DOHH2 (cell line): Measurements from ENCODE around the gene MRPL3.

Experiments
- H3F3A ChIP-seq: fragments of 200-600 bp; sonication (generic), shearing (Covaris generic); 2 replicates; pipeline ENCODE4 v1.6.0; 2016; ENCODE audit warnings: antibody characterized with exemption, mild to moderate bottlenecking; ENCODE audit not compliant: control insufficient read depth, insufficient read depth
- H3K27ac ChIP-seq: fragments of 200-600 bp; sonication (generic); 2 replicates; pipeline ENCODE4 v1.5.1; 2014; ENCODE audit warnings: low read depth, mild to moderate bottlenecking, low read length, moderate library complexity
- H3K27me3 ChIP-seq: fragments of 200-600 bp; sonication (generic); 2 replicates; pipeline ENCODE4 v1.6.1; 2014; ENCODE audit warnings: mild to moderate bottlenecking, low read length, mixed read lengths; ENCODE audit not compliant: control insufficient read depth
- H3K36me3 ChIP-seq: fragments of 200-600 bp; sonication (generic); 2 replicates; pipeline ENCODE4 v1.6.1; 2014; ENCODE audit warnings: mild to moderate bottlenecking, low read length, moderate library complexity, mixed read lengths; ENCODE audit not compliant: control insufficient read depth
- H3K4me1 ChIP-seq: fragments of 200-600 bp; sonication (generic); 2 replicates; pipeline ENCODE4 v1.6.1; 2014; ENCODE audit warnings: mild to moderate bottlenecking, low read length, mixed read lengths; ENCODE audit not compliant: control insufficient read depth
- H3K4me2 ChIP-seq: fragments of 200-600 bp; sonication (generic); 2 replicates; pipeline ENCODE4 v1.6.0; 2014; ENCODE audit warnings: mild to moderate bottlenecking, low read length, moderate library complexity
- H3K4me3 ChIP-seq: fragments of 200-600 bp; sonication (generic); 2 replicates; pipeline ENCODE4 v1.5.1; 2014; ENCODE audit warnings: mild to moderate bottlenecking, low read length, mixed read lengths
- H3K79me2 ChIP-seq: fragments of 200-600 bp; sonication (generic); 2 replicates; pipeline ENCODE4 v1.6.1; 2014; ENCODE audit warnings: mild to moderate bottlenecking, low read length, mixed read lengths; ENCODE audit not compliant: control insufficient read depth
- H3K9me2 ChIP-seq: fragments of 200-600 bp; sonication (generic); replicated peaks from 2 replicates; pipeline ENCODE4 v1.6.1; 2014; ENCODE audit warnings: mild to moderate bottlenecking, low read length, mixed read lengths; ENCODE audit not compliant: control insufficient read depth
- H3K9me3 ChIP-seq: fragments of 200-600 bp; sonication (generic); 2 replicates; pipeline ENCODE4 v1.6.1; 2014; ENCODE audit warnings: antibody characterized with exemption, low read length, mixed read lengths; ENCODE audit not compliant: control insufficient read depth, insufficient read depth
- H4K20me1 ChIP-seq: fragments of 200-600 bp; sonication (generic); 2 replicates; pipeline ENCODE4 v1.6.0; 2014; ENCODE audit warnings: low read depth, mild to moderate bottlenecking, antibody characterized with exemption, low read length, moderate library complexity; ENCODE audit not compliant: control insufficient read depth, insufficient read depth
- CTCF ChIP-seq: fragments of 200-600 bp; sonication (generic); IDR thresholded peaks from one replicate; pipeline ENCODE4 v1.5.1; 2014; ENCODE audit warnings: antibody characterized with exemption, mild to moderate bottlenecking, low read depth, low read length; ENCODE audit not compliant: poor library complexity, severe bottlenecking
- EZH2phosphoT487 ChIP-seq: fragments of 200-600 bp; sonication (generic); IDR thresholded peaks from 2 replicates; pipeline ENCODE4 v1.6.1; 2017; ENCODE audit warnings: borderline replicate concordance, mild to moderate bottlenecking, antibody characterized with exemption, low read length, moderate library complexity, mixed read lengths

The MRPL3 gene

GRCh38 chr3:131480116-131480515, 22.7 kb downstream of the MRPL3 start:
- H3K4me3 ChIP-seq, result no peak overlapping the region
- H3K79me2 ChIP-seq, result peaks cover 22% of the 10 kb centered on the region
- H3K9me3 ChIP-seq, result no peaks in the 10 kb centered on the region
- H3K9me2 ChIP-seq, result no peaks in the 10 kb centered on the region
- no peak overlapping the region for H3K27ac ChIP-seq
- H3K4me2 ChIP-seq, result no peak overlapping the region
- peaks cover 9% of the 10 kb centered on the region for H3K4me1 ChIP-seq
- H4K20me1 ChIP-seq, result 0 out of 2 replicates have a peak, but pooled peaks cover 3% of the 10 kb centered on the region
- TF ChIP-seq EZH2phosphoT487 (no peak), CTCF (no peak)
- H3K36me3 ChIP-seq, result peaks cover 63% of the 10 kb centered on the region
- H3F3A ChIP-seq, result no peaks in the 10 kb centered on the region
- H3K27me3 ChIP-seq, result no peaks in the 10 kb centered on the region

- Histone ChIP-seq H4K20me1 (no peaks in the 10 kb centered on the region), H3K4me2 (no peak overlapping the region), H3K27me3 (no peaks in the 10 kb centered on the region), H3K4me1 (peaks cover 6% of the 10 kb centered on the region; the same call in 1 of the 2 replicates), H3K9me3 (no peaks in the 10 kb centered on the region), H3K79me2 (peaks cover 34% of the 10 kb centered on the region), H3F3A (no peaks in the 10 kb centered on the region), H3K36me3 (peaks cover 55% of the 10 kb centered on the region), H3K9me2 (no peaks in the 10 kb centered on the region), H3K4me3 (no peak overlapping the region), H3K27ac (no peak overlapping the region)
- TF ChIP-seq EZH2phosphoT487 (no peak), CTCF (no peak)
Observed at GRCh38 chr3:131477813-131478212, 25.0 kb downstream of the MRPL3 start.

- Histone ChIP-seq H3K79me2 (peaks cover 34% of the 10 kb centered on the region), H3F3A (no peaks in the 10 kb centered on the region), H3K4me3 (no peak overlapping the region), H4K20me1 (no peaks in the 10 kb centered on the region), H3K9me3 (no peaks in the 10 kb centered on the region), H3K27me3 (no peaks in the 10 kb centered on the region), H3K4me1 (peaks cover 6% of the 10 kb centered on the region; the same call in 1 of the 2 replicates), H3K9me2 (no peaks in the 10 kb centered on the region), H3K27ac (no peak overlapping the region), H3K36me3 (peaks cover 68% of the 10 kb centered on the region), H3K4me2 (no peak overlapping the region)
- TF ChIP-seq EZH2phosphoT487 (no peak), CTCF (no peak)
Observed at GRCh38 chr3:131474115-131474514, 28.7 kb downstream of the MRPL3 start.
